ENCODE measurements around the gene NEDD8. TPM values are rescaled to one million over a fixed set of nuclear protein-coding genes. Genes with fewer than 3 reads are reported as not detected.

Gene NEDD8
- total and polyA plus RNA-seq, 2 donors (not counting 1 experiment from before 2014, with no cell fraction given), result 86.7 to 98.5 TPM

DNA sequence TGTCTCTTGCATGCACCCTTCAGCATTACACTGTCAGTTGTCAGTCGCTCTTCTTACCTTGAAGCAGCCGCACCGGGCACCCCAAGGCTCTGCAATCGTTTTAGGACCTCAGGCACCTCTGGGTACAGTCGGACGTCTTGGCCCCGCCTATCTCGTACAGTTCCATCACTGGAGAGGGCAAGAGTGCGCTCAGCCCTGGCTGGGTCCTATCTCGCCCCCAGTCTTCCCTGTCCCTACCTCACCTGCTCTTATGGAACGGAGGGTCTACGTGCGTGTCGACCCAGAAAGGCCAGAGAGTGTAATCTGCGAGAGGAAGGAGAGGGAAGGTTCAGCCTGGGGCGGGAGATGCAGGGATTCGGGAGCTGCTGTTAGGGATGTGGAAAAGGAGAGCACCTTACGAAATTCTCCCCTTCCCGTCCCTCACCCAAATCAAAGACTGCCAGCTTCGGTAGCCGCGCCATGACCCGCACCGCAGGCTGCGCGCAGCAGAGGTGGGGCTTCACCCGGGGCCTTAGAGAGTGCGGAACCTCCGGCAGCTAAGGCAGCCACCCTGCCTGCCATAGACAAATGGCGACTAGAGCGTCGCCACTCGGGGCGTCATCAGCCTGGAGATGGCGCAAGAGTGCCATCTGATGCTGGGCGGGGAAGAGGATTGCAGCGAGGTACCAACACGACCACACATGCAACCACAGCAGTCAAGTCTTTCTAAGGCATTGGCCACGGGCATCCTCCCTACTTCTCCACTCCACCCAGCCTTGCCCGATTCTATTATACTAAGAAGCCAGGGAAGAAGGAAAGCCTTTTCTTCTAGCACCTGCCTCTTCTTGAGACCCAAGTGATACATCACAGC lies 16.4 kb downstream of the NEDD8 start, which contains the start of gene MDP1:
Gene MDP1 (minus strand): TSS at position 572 of the 850 bp plus-strand sequence. CDS start 111 bp downstream, at position 461.
- H3K9me3 ChIP-seq (ENCODE audit: control extremely low read depth in 1 of 3, control insufficient read depth in 2 of 3, insufficient read depth in 1 of 3, low read length in 2 of 3), result no peaks in the 10 kb centered on the region
- H3K27ac Mint-ChIP-seq, result peak within 1 kb of the TSS; percentile 96
- ChIA-PET CTCF (interaction anchor here (0.6 to 4.2 kb wide), 26 partner anchors 12 to 220 kb away, joined by 3 to 31 read pairs (median 5); partner anchors contain the start of genes CIDEB, DCAF11, DHRS1 and GMPR2), POLR2A (interaction anchor here (0.5 to 5.3 kb wide), 16 partner anchors 17 to 215 kb away, joined by 3 to 64 read pairs (median 4); partner anchors contain the start of genes DCAF11, DHRS1, GMPR2 and IPO4)
- H3K9me3 Mint-ChIP-seq (ENCODE audit: insufficient read depth), result no peaks in the 10 kb centered on the region
- WGBS (ENCODE audit: insufficient coverage), result under 1% methylated on average over 27 of the region's 40 CpGs
- intact Hi-C loops (cut with micrococcal nuclease), result loop anchor here (1.0 to 10.0 kb wide), 5 partner anchors 27 to 915 kb away; partner anchors contain the start of genes THTPA, TINF2 and ZFHX2
- H2AFZ ChIP-seq (ENCODE audit: insufficient read depth, low read depth, low read length, poor library complexity, severe bottlenecking), result peak within 1 kb of the TSS; percentile 90
- no peak for TF ChIP-seq EZH2 (IDR thresholded peaks at IDR 0.05; ENCODE audit: borderline replicate concordance, insufficient read depth, low read depth, low read length, poor library complexity, severe bottlenecking)
- TF ChIP-seq, protein P1, sequence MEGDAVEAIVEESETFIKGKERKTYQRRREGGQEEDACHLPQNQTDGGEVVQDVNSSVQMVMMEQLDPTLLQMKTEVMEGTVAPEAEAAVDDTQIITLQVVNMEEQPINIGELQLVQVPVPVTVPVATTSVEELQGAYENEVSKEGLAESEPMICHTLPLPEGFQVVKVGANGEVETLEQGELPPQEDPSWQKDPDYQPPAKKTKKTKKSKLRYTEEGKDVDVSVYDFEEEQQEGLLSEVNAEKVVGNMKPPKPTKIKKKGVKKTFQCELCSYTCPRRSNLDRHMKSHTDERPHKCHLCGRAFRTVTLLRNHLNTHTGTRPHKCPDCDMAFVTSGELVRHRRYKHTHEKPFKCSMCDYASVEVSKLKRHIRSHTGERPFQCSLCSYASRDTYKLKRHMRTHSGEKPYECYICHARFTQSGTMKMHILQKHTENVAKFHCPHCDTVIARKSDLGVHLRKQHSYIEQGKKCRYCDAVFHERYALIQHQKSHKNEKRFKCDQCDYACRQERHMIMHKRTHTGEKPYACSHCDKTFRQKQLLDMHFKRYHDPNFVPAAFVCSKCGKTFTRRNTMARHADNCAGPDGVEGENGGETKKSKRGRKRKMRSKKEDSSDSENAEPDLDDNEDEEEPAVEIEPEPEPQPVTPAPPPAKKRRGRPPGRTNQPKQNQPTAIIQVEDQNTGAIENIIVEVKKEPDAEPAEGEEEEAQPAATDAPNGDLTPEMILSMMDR (IDR thresholded peaks at IDR 0.05), result peak; percentile 80
- H3K4me1 Mint-ChIP-seq, result peaks cover 38% of the 10 kb centered on the region
- peak within 1 kb of the TSS; percentile 93 for H3K9ac ChIP-seq (ENCODE audit: low read length)
- peaks cover 10% of the 10 kb centered on the region for H4K20me1 ChIP-seq (ENCODE audit: control insufficient read depth, insufficient read depth, low read length, poor library complexity, severe bottlenecking)
- peaks cover 2 to 17% of the 10 kb centered on the region in 2 experiments for H3K36me3 ChIP-seq (replicated peaks in 1 of 2; ENCODE audit: control extremely low read depth in 1 of 2, control insufficient read depth in 1 of 2, extremely low read depth in 1 of 2, insufficient read depth in 2 of 2, low read length in 1 of 2)
- H3K4me3 ChIP-seq (ENCODE audit: control extremely low read depth in 1 of 5, extremely low read depth in 1 of 5, insufficient read depth in 1 of 5, low read depth in 2 of 5, low read length in 4 of 5), result peak within 1 kb of the TSS; percentile 88 to 99 (median 96)
- peaks cover 67% of the 10 kb centered on the region for H3K79me2 ChIP-seq (ENCODE audit: control insufficient read depth, insufficient read depth, low read length)
- H3K4me1 ChIP-seq (ENCODE audit: control insufficient read depth in 2 of 2, insufficient read depth in 2 of 2, low read length in 2 of 2), result peaks cover 32 to 33% of the 10 kb centered on the region in 2 donors
- H3K4me3 Mint-ChIP-seq, result peak within 1 kb of the TSS; percentile 93
- DNase-seq (peak; percentile 94), ATAC-seq (ENCODE audit: low read depth) (peak; percentile 75)
- H3K4me2 ChIP-seq (replicated peaks; ENCODE audit: low read depth, low read length, poor library complexity, severe bottlenecking), result peak within 1 kb of the TSS; percentile 88
- no peaks in the 10 kb centered on the region for H3K27me3 ChIP-seq (replicated peaks in 1 of 4; ENCODE audit: control extremely low read depth in 1 of 4, control insufficient read depth in 3 of 4, insufficient read depth in 4 of 4, low read length in 3 of 4)
- no peaks in the 10 kb centered on the region for H3K27me3 Mint-ChIP-seq
- H3K27ac ChIP-seq (ENCODE audit: low read length in 2 of 2), result peak within 1 kb of the TSS; percentile 89 to 98
